Islet precursor cell (in vitro differentiated cells): Measurements from ENCODE around the gene VWA5B2.

Experiments used
- DNase-seq: peaks from one replicate; pipeline ENCODE4 v3.0.0-alpha.2; 2018

The VWA5B2 gene

GRCh38 chr3:184282941-184283340 is 53.6 kb downstream of the VWA5B2 start:
- DNase-seq: no peak

GRCh38 chr3:184283681-184284080 is 54.3 kb downstream of the VWA5B2 start:
- no peak for DNase-seq

- DNase-seq: peak; percentile 88
These were observed 55.3 kb downstream of the VWA5B2 start for GRCh38 chr3:184284696-184285095.

- DNase-seq: peak; percentile 85
These were observed 60.1 kb downstream of the VWA5B2 start for GRCh38 chr3:184289426-184289938.

GRCh38 chr3:184290331-184290730 is 60.9 kb downstream of the VWA5B2 start:
- DNase-seq: no peak

- no peak for DNase-seq
These were observed 61.8 kb downstream of the VWA5B2 start for GRCh38 chr3:184291044-184291737.
